ENCODE data around the gene CCM2.
A peak's percentile ranks its signal among the peaks of the same experiment; 100 is the strongest.

CCM2 gene

GRCh38 chr7:44969701-44970522 lies 30.1 kb upstream of the CCM2 start:
- no peak for DNase-seq

GRCh38 chr7:44970523-44971051 lies 29.4 kb upstream of the CCM2 start:
- DNase-seq = no peak

- no peak for DNase-seq
Measured at GRCh38 chr7:44971188-44971901, 28.7 kb upstream of the CCM2 start.

- no peak for DNase-seq
Measured at GRCh38 chr7:44971902-44972441, 28.0 kb upstream of the CCM2 start.

GRCh38 chr7:44972562-44972961 lies 27.4 kb upstream of the CCM2 start:
- DNase-seq = no peak

- DNase-seq = no peak
Measured at GRCh38 chr7:44973610-44974401, 26.2 kb upstream of the CCM2 start.

GRCh38 chr7:44974549-44974948 lies 25.5 kb upstream of the CCM2 start:
- no peak for DNase-seq

GRCh38 chr7:44975331-44976039 lies 24.5 kb upstream of the CCM2 start:
- DNase-seq = no peak

GRCh38 chr7:44976040-44976745 lies 23.8 kb upstream of the CCM2 start:
- no peak for DNase-seq

GRCh38 chr7:44976746-44977196 lies 23.2 kb upstream of the CCM2 start:
- no peak for DNase-seq

- no peak for DNase-seq
Measured at GRCh38 chr7:44977304-44977958, 22.6 kb upstream of the CCM2 start.

- peak; percentile 36 for DNase-seq
Measured at GRCh38 chr7:44977959-44978335, 22.1 kb upstream of the CCM2 start.

- peak; percentile 95 for DNase-seq
Measured at GRCh38 chr7:44978511-44979366, 21.3 kb upstream of the CCM2 start, which contains the start of gene MYO1G. TSS of gene MYO1G (minus strand) at chr7:44979015. CDS start at chr7:44978961, 54 bp downstream.

GRCh38 chr7:44979481-44980392 lies 20.3 kb upstream of the CCM2 start:
- DNase-seq = no peak

GRCh38 chr7:44980393-44981034 lies 19.5 kb upstream of the CCM2 start:
- DNase-seq = no peak

- peak; percentile 50 for DNase-seq
Measured at GRCh38 chr7:44981035-44981706, 18.8 kb upstream of the CCM2 start.

- no peak for DNase-seq
Measured at GRCh38 chr7:44982535-44982923, 17.5 kb upstream of the CCM2 start.

GRCh38 chr7:44982970-44983369 lies 17.0 kb upstream of the CCM2 start:
- no peak for DNase-seq

Measured in GF-D8 (cell line).